Adrenal gland (tissue), 5 donors: ENCODE results near the gene MAGI2.

Experiments
- POLR2A ChIP-seq, 2 donors: fragments of 450-650 bp; IDR thresholded peaks; one replicate each; pipeline ENCODE4 v1.6.1; 2017; ENCODE audit warnings: antibody characterized with exemption in 2 of 2, mild to moderate bottlenecking in 2 of 2, moderate library complexity in 1 of 2
- TF ChIP-seq, protein P1 (sequence below), 6 experiments: fragments of 450-650 bp in 4 of 6; fragments of 200-600 bp in 2 of 6; sonication (generic) in 1 of 6; IDR thresholded peaks; 1 replicate in 5 of 6; 2 replicates in 1 of 6; pipeline versions ENCODE4 v1.5.1 to v1.8.0; 2016 to 2021; ENCODE audit warnings: antibody characterized with exemption in 6 of 6, mild to moderate bottlenecking in 2 of 6, moderate library complexity in 1 of 6
- donor health status: DM: no; HTN: no; CAD: no.

DNA sequence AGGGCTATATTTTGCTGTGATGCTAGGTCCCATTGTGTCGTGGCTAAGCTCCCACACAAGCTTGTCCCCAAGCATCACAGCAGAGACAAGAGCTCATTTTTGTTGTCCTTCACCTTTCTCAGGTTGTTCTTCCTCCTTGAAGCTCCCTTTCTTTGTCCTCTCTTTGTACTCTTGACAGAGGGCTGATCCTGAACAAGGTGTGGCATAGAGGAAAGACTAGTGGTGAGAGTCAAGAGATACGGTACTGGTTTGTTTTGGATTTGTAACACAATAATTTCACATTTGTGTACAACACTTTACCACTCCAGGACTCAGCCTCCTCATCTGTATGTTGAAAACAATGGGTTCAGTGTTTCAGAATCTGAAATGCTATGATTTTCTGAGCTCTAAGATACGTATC, 41.0 kb downstream of the MAGI2 start:
- no peak for TF ChIP-seq POLR2A (IDR thresholded peaks at IDR 0.05)
- TF ChIP-seq, protein P1, sequence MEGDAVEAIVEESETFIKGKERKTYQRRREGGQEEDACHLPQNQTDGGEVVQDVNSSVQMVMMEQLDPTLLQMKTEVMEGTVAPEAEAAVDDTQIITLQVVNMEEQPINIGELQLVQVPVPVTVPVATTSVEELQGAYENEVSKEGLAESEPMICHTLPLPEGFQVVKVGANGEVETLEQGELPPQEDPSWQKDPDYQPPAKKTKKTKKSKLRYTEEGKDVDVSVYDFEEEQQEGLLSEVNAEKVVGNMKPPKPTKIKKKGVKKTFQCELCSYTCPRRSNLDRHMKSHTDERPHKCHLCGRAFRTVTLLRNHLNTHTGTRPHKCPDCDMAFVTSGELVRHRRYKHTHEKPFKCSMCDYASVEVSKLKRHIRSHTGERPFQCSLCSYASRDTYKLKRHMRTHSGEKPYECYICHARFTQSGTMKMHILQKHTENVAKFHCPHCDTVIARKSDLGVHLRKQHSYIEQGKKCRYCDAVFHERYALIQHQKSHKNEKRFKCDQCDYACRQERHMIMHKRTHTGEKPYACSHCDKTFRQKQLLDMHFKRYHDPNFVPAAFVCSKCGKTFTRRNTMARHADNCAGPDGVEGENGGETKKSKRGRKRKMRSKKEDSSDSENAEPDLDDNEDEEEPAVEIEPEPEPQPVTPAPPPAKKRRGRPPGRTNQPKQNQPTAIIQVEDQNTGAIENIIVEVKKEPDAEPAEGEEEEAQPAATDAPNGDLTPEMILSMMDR (IDR thresholded peaks at IDR 0.05): no peak
